Epithelial cell of prostate (primary cell): ENCODE measurements around the gene ITGB8.

Source experiments
- DNase-seq: peaks from one replicate; pipeline ENCODE4 v3.0.0-alpha.2; 2011; ENCODE audit warnings: low read depth, low spot score
- H3K27ac ChIP-seq: fragments of 450-650 bp; 2 replicates; pipeline ENCODE4 v1.5.1; 2017; ENCODE audit warnings: mild to moderate bottlenecking

ITGB8 gene

GRCh38 chr7:20444030-20444800, 113.5 kb downstream of the ITGB8 start:
- no peak for DNase-seq

GRCh38 chr7:20447021-20447650, 116.4 kb downstream of the ITGB8 start:
- no peak overlapping the region for H3K27ac ChIP-seq
- no peak for DNase-seq

More at GRCh38 chr7:20444030-20444800, 113.5 kb downstream of the ITGB8 start:
- no peak overlapping the region for H3K27ac ChIP-seq

GRCh38 chr7:20449176-20449575, 118.5 kb downstream of the ITGB8 start:
- H3K27ac ChIP-seq: no peak overlapping the region

GRCh38 chr7:20450536-20450935, 119.8 kb downstream of the ITGB8 start:
- no peak for DNase-seq
- no peak overlapping the region for H3K27ac ChIP-seq

More at GRCh38 chr7:20449176-20449575, 118.5 kb downstream of the ITGB8 start:
- DNase-seq: no peak

- no peak for DNase-seq
- no peak overlapping the region for H3K27ac ChIP-seq
These were observed 123.5 kb downstream of the ITGB8 start for GRCh38 chr7:20454202-20454601.

- H3K27ac ChIP-seq: no peak overlapping the region
- no peak for DNase-seq
These were observed 126.0 kb downstream of the ITGB8 start for GRCh38 chr7:20456701-20457100.

GRCh38 chr7:20458521-20458920, 127.8 kb downstream of the ITGB8 start:
- no peak overlapping the region for H3K27ac ChIP-seq
- no peak for DNase-seq

- H3K27ac ChIP-seq: no peak overlapping the region
- DNase-seq: no peak
These were observed 128.7 kb downstream of the ITGB8 start for GRCh38 chr7:20459419-20459818.

- DNase-seq: no peak
- H3K27ac ChIP-seq: no peak overlapping the region
These were observed 134.2 kb downstream of the ITGB8 start for GRCh38 chr7:20464891-20465290.
